Measurements from ENCODE around the gene ENSA. TPM values are rescaled to one million over a fixed set of nuclear protein-coding genes. Genes with fewer than 3 reads are reported as not detected.

The ENSA gene
- total and polyA plus RNA-seq, 3 experiments from 2014 or later: 72.5 to 252 (median 249) TPM

- Mint-ChIP-seq H3K36me3 (peaks cover 44 to 50% (median 47%) of the 10 kb centered on the region in 3 donors), H3K27me3 (peaks cover 0 to 18% of the 10 kb centered on the region in 2 donors), H3K4me3 (peak within 1 kb of the TSS; percentile 96 to 100 (median 99)), H3K27ac (peak within 1 kb of the TSS; percentile 94 to 100 (median 98)), H3K4me1 (peaks cover 32 to 40% (median 39%) of the 10 kb centered on the region in 3 donors), H3K9me3 (peaks cover 0 to 4% (median 4%) of the 10 kb centered on the region in 5 donors)
- H3K27me3 ChIP-seq (ENCODE audit: insufficient read depth, low read length, poor library complexity, severe bottlenecking): no peaks in the 10 kb centered on the region
- no peaks in the 10 kb centered on the region for H3K9me3 ChIP-seq (ENCODE audit: low read length)
- ChIA-PET POLR2A (interaction anchor here (0.6 to 12.5 kb wide), 16 partner anchors 9 to 692 kb away, joined by 3 to 486 read pairs (median 6); partner anchors contain the start of genes CTSS, ENSA, GOLPH3L and RPRD2), CTCF (interaction anchor here (1.1 to 16.7 kb wide), 9 partner anchors 10 to 50 kb away, joined by 3 to 325 read pairs (median 5); partner anchors contain the start of gene ENSA)
- H3K36me3 ChIP-seq (ENCODE audit: insufficient read depth, low read length): peaks cover 47% of the 10 kb centered on the region
- peak within 1 kb of the TSS; percentile 76 for H3K4me3 ChIP-seq (ENCODE audit: low read length)
- DNase-seq: peak; percentile 74 to 93 (median 84)
- peaks cover 6% of the 10 kb centered on the region for H3K4me1 ChIP-seq (ENCODE audit: insufficient read depth, low read length)
- H3K27ac ChIP-seq (ENCODE audit: low read depth, low read length): peak within 1 kb of the TSS; percentile 99
Measured at GRCh38 chr1:150579110-150579944, 50.1 kb downstream of the ENSA start, which contains the start of gene MCL1. TSS of gene MCL1 (minus strand) at chr1:150579610. CDS start at chr1:150579530, 80 bp downstream.

- Mint-ChIP-seq H3K27me3 (peaks cover 0 to 18% of the 10 kb centered on the region in 2 donors), H3K4me3 (peak overlapping the region; percentile 96 to 100 (median 99)), H3K9me3 (peaks cover 0 to 4% (median 4%) of the 10 kb centered on the region in 5 donors), H3K4me1 (peaks cover 37 to 47% (median 47%) of the 10 kb centered on the region in 3 donors), H3K27ac (peak overlapping the region; percentile 94 to 99 (median 97)), H3K36me3 (peaks cover 47 to 57% (median 48%) of the 10 kb centered on the region in 3 donors)
- Histone ChIP-seq H3K9me3 (ENCODE audit: low read length) (no peaks in the 10 kb centered on the region), H3K4me1 (ENCODE audit: insufficient read depth, low read length) (peaks cover 10% of the 10 kb centered on the region), H3K36me3 (ENCODE audit: insufficient read depth, low read length) (peaks cover 51% of the 10 kb centered on the region), H3K4me3 (ENCODE audit: low read length) (peak overlapping the region; percentile 68), H3K27ac (ENCODE audit: low read depth, low read length) (peak overlapping the region; percentile 99), H3K27me3 (ENCODE audit: insufficient read depth, low read length, poor library complexity, severe bottlenecking) (no peaks in the 10 kb centered on the region)
- ChIA-PET CTCF (interaction anchor here (0.9 to 16.7 kb wide), 4 partner anchors 9 to 51 kb away, joined by 3 to 325 read pairs (median 35); partner anchors contain the start of gene ENSA), POLR2A (interaction anchor here (0.6 to 12.5 kb wide), 12 partner anchors 8 to 933 kb away, joined by 4 to 486 read pairs (median 10); partner anchors contain the start of genes CGN, CTSS, ENSA and RPRD2)
- DNase-seq: peak; percentile 10 to 65 (median 45)
Measured at GRCh38 chr1:150578272-150579109, 50.9 kb downstream of the ENSA start.

- peaks cover 58% of the 10 kb centered on the region for H3K36me3 ChIP-seq (ENCODE audit: insufficient read depth, low read length)
- Mint-ChIP-seq H3K36me3 (peaks cover 51 to 65% (median 55%) of the 10 kb centered on the region in 3 donors), H3K4me3 (peak overlapping the region; percentile 96 to 100 (median 99)), H3K27ac (peak overlapping the region; percentile 94 to 99 (median 97)), H3K27me3 (peaks cover 0 to 18% of the 10 kb centered on the region in 2 donors), H3K4me1 (peaks cover 44 to 55% (median 55%) of the 10 kb centered on the region in 3 donors), H3K9me3 (peaks cover 0 to 4% (median 4%) of the 10 kb centered on the region in 5 donors)
- ChIA-PET CTCF (interaction anchor here (0.9 to 16.7 kb wide), 4 partner anchors 8 to 44 kb away, joined by 3 to 325 read pairs (median 30); no protein-coding TSS in a partner anchor), POLR2A (interaction anchor here (0.6 to 12.5 kb wide), 5 partner anchors 7 to 934 kb away, joined by 4 to 486 read pairs (median 31); partner anchors contain the start of genes CGN and ENSA)
- peak in 2 of 5 donors; percentile 61 to 74 for DNase-seq
- peaks cover 18% of the 10 kb centered on the region for H3K4me1 ChIP-seq (ENCODE audit: insufficient read depth, low read length)
- H3K4me3 ChIP-seq (ENCODE audit: low read length): peak overlapping the region; percentile 68
- H3K9me3 ChIP-seq (ENCODE audit: low read length): no peaks in the 10 kb centered on the region
- H3K27ac ChIP-seq (ENCODE audit: low read depth, low read length): peak overlapping the region; percentile 99
- H3K27me3 ChIP-seq (ENCODE audit: insufficient read depth, low read length, poor library complexity, severe bottlenecking): no peaks in the 10 kb centered on the region
Measured at GRCh38 chr1:150577557-150578271, 51.7 kb downstream of the ENSA start.

GRCh38 chr1:150576794-150577556 lies 52.4 kb downstream of the ENSA start:
- H3K36me3 ChIP-seq (ENCODE audit: insufficient read depth, low read length): peaks cover 58% of the 10 kb centered on the region
- peak overlapping the region; percentile 94 to 99 (median 97) for H3K27ac Mint-ChIP-seq
- H3K36me3 Mint-ChIP-seq: peaks cover 51 to 71% (median 54%) of the 10 kb centered on the region in 3 donors
- ChIA-PET POLR2A (interaction anchor here (3.2 to 12.5 kb wide), 3 partner anchors 14 to 52 kb away, joined by 18 to 486 read pairs (median 42); partner anchors contain the start of gene ENSA), CTCF (interaction anchor here (1.3 to 16.7 kb wide), 4 partner anchors 8 to 44 kb away, joined by 3 to 325 read pairs (median 30); no protein-coding TSS in a partner anchor)
- H3K27ac ChIP-seq (ENCODE audit: low read depth, low read length): peak overlapping the region; percentile 99
- peak in 1 of 5 donors; percentile 18 for DNase-seq
- H3K27me3 Mint-ChIP-seq: peaks cover 0 to 18% of the 10 kb centered on the region in 2 donors
- H3K4me3 Mint-ChIP-seq: peak overlapping the region; percentile 96 to 100 (median 99)
- peaks cover 46 to 57% (median 56%) of the 10 kb centered on the region in 3 donors for H3K4me1 Mint-ChIP-seq
- H3K4me3 ChIP-seq (ENCODE audit: low read length): peak overlapping the region; percentile 68
- peaks cover 0 to 4% (median 4%) of the 10 kb centered on the region in 5 donors for H3K9me3 Mint-ChIP-seq
- no peaks in the 10 kb centered on the region for H3K27me3 ChIP-seq (ENCODE audit: insufficient read depth, low read length, poor library complexity, severe bottlenecking)
- no peaks in the 10 kb centered on the region for H3K9me3 ChIP-seq (ENCODE audit: low read length)
- H3K4me1 ChIP-seq (ENCODE audit: insufficient read depth, low read length): peaks cover 25% of the 10 kb centered on the region

DNA sequence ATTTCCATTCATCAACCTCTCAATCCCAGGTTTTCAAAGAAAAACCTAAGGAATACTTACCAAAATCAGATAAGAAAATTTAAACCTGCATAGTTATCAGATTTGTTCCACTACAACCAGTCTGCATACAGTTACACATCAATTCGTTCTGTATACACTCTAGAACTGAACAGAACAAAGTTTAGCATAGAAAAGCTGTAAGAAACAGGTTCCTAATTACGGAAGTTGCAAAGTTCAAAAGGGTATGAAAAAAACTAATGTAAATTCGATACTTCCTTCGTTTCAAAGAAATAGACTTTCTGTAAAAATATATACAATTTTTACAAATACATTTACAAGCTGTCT lies 53.1 kb downstream of the ENSA start:
- Histone ChIP-seq H3K36me3 (ENCODE audit: insufficient read depth, low read length) (peaks cover 58% of the 10 kb centered on the region), H3K9me3 (ENCODE audit: low read length) (no peaks in the 10 kb centered on the region), H3K4me3 (ENCODE audit: low read length) (peak overlapping the region; percentile 68), H3K27me3 (ENCODE audit: insufficient read depth, low read length, poor library complexity, severe bottlenecking) (no peaks in the 10 kb centered on the region), H3K4me1 (ENCODE audit: insufficient read depth, low read length) (peaks cover 30% of the 10 kb centered on the region), H3K27ac (ENCODE audit: low read depth, low read length) (peak overlapping the region; percentile 99)
- no peak for DNase-seq
- Mint-ChIP-seq H3K4me1 (peaks cover 47 to 64% (median 56%) of the 10 kb centered on the region in 3 donors), H3K27ac (peak overlapping the region; percentile 74 to 99 (median 92)), H3K4me3 (peak overlapping the region; percentile 96 to 100 (median 99)), H3K36me3 (peaks cover 51 to 76% (median 54%) of the 10 kb centered on the region in 3 donors), H3K9me3 (peaks cover 0 to 4% (median 4%) of the 10 kb centered on the region in 5 donors), H3K27me3 (peaks cover 0 to 18% of the 10 kb centered on the region in 2 donors)
- CTCF ChIA-PET: interaction anchor here (0.6 to 16.7 kb wide), 5 partner anchors 7 to 45 kb away, joined by 3 to 325 read pairs (median 3); no protein-coding TSS in a partner anchor
- POLR2A ChIA-PET: interaction anchor here (5.7 to 12.5 kb wide), 2 partner anchors 13 to 53 kb away, joined by 42 to 486 read pairs; partner anchors contain the start of gene ENSA

Data from CD8-positive, alpha-beta memory T cell (primary cell).